Measurements from ENCODE around the gene STEAP3.

The STEAP3 gene

GRCh38 chr2:119289093-119289492 is 65.5 kb downstream of the STEAP3 start:
- H3K27ac ChIP-seq, result no peak overlapping the region
- no peak for DNase-seq (ENCODE audit: low read depth, low spot score)

- DNase-seq (ENCODE audit: low read depth, low spot score), result no peak
- H3K27ac ChIP-seq, result no peak overlapping the region
Measured at GRCh38 chr2:119289642-119290041, 66.0 kb downstream of the STEAP3 start.

- H3K27ac ChIP-seq, result no peak overlapping the region
- DNase-seq (ENCODE audit: low read depth, low spot score), result no peak
Measured at GRCh38 chr2:119290859-119291587, 67.4 kb downstream of the STEAP3 start.

- no peak for DNase-seq (ENCODE audit: low read depth, low spot score)
- H3K27ac ChIP-seq, result no peak overlapping the region
Measured at GRCh38 chr2:119291588-119292167, 68.0 kb downstream of the STEAP3 start.

GRCh38 chr2:119292226-119292625 is 68.6 kb downstream of the STEAP3 start:
- DNase-seq (ENCODE audit: low read depth, low spot score), result no peak
- no peak overlapping the region for H3K27ac ChIP-seq

- DNase-seq (ENCODE audit: low read depth, low spot score), result no peak
- H3K27ac ChIP-seq, result no peak overlapping the region
Measured at GRCh38 chr2:119293254-119293653, 69.6 kb downstream of the STEAP3 start.

- no peak for DNase-seq (ENCODE audit: low read depth, low spot score)
- H3K27ac ChIP-seq, result no peak overlapping the region
Measured at GRCh38 chr2:119293900-119294299, 70.3 kb downstream of the STEAP3 start.

- H3K27ac ChIP-seq, result no peak overlapping the region
- DNase-seq (ENCODE audit: low read depth, low spot score), result no peak
Measured at GRCh38 chr2:119294671-119295070, 71.0 kb downstream of the STEAP3 start.

- H3K27ac ChIP-seq, result no peak overlapping the region
- no peak for DNase-seq (ENCODE audit: low read depth, low spot score)
Measured at GRCh38 chr2:119295688-119296375, 72.2 kb downstream of the STEAP3 start.

GRCh38 chr2:119301413-119301812 is 77.8 kb downstream of the STEAP3 start:
- no peak overlapping the region for H3K27ac ChIP-seq
- DNase-seq (ENCODE audit: low read depth, low spot score), result no peak

GRCh38 chr2:119304847-119305246 is 81.2 kb downstream of the STEAP3 start:
- H3K27ac ChIP-seq, result no peak overlapping the region
- no peak for DNase-seq (ENCODE audit: low read depth, low spot score)

- no peak for DNase-seq (ENCODE audit: low read depth, low spot score)
- no peak overlapping the region for H3K27ac ChIP-seq
Measured at GRCh38 chr2:119305497-119306195, 82.0 kb downstream of the STEAP3 start.

- no peak for DNase-seq (ENCODE audit: low read depth, low spot score)
- H3K27ac ChIP-seq, result no peak overlapping the region
Measured at GRCh38 chr2:119306196-119306590, 82.6 kb downstream of the STEAP3 start.

GRCh38 chr2:119307419-119308140 is 83.9 kb downstream of the STEAP3 start:
- H3K27ac ChIP-seq, result no peak overlapping the region
- no peak for DNase-seq (ENCODE audit: low read depth, low spot score)

GRCh38 chr2:119308793-119309330 is 85.2 kb downstream of the STEAP3 start:
- no peak overlapping the region for H3K27ac ChIP-seq

GRCh38 chr2:119311371-119311770 is 87.7 kb downstream of the STEAP3 start:
- no peak for DNase-seq (ENCODE audit: low read depth, low spot score)

More at GRCh38 chr2:119308793-119309330, 85.2 kb downstream of the STEAP3 start:
- DNase-seq (ENCODE audit: low read depth, low spot score), result no peak

GRCh38 chr2:119311831-119312230 is 88.2 kb downstream of the STEAP3 start:
- DNase-seq (ENCODE audit: low read depth, low spot score), result no peak
- H3K27ac ChIP-seq, result no peak overlapping the region

More at GRCh38 chr2:119311371-119311770, 87.7 kb downstream of the STEAP3 start:
- H3K27ac ChIP-seq, result no peak overlapping the region

Measured in epithelial cell of prostate (primary cell).